ENCODE results near the gene PSMD13.

GRCh38 chr11:281486-282161 is 44.8 kb downstream of the PSMD13 start:
- no peak for TF ChIP-seq ZNF274 (IDR thresholded peaks at IDR 0.05; ENCODE audit: low read depth, low read length)
- no peak for TF ChIP-seq SUZ12 (IDR thresholded peaks at IDR 0.05; ENCODE audit: extremely low read depth, insufficient read depth, insufficient read length)
- no peak for TF ChIP-seq YY1 (IDR thresholded peaks at IDR 0.05; ENCODE audit: insufficient read depth, insufficient read length)

Data from NT2/D1 (cell line).